Measurements from ENCODE around the gene OR2D3.
A peak's percentile ranks its signal among the peaks of the same experiment; 100 is the strongest.

OR2D3 gene

DNA sequence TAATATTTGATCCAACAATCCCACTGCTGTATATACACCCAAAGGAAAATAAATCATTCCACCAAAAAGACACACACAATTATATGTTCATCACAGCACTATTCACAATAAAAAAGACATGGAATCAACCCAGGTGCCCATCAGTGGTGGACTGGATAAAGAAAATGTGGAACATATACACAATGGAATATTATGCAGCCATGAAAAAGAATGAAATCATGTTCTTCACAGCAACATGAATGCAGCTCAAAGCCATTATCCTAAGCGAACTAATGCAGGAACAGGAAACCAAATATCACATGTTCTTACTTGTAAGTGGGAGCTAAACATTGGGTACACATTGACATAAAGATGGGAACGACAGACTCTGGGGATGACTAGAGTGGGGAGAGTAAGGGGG is 1.1 kb upstream of the OR2D3 start:
- no peak overlapping the region for H3K27ac Mint-ChIP-seq
- no peaks in the 10 kb centered on the region for H3K27me3 Mint-ChIP-seq (ENCODE audit: low read depth, poor library complexity)
- no peak overlapping the region for H3K4me3 Mint-ChIP-seq
- no peaks in the 10 kb centered on the region for H3K36me3 Mint-ChIP-seq (ENCODE audit: low read depth)
- no peak for TF ChIP-seq CTCF (IDR thresholded peaks at IDR 0.05)
- no peaks in the 10 kb centered on the region for H3K4me1 Mint-ChIP-seq
- no peak for DNase-seq
- no peaks in the 10 kb centered on the region for H3K9me3 Mint-ChIP-seq

DNA sequence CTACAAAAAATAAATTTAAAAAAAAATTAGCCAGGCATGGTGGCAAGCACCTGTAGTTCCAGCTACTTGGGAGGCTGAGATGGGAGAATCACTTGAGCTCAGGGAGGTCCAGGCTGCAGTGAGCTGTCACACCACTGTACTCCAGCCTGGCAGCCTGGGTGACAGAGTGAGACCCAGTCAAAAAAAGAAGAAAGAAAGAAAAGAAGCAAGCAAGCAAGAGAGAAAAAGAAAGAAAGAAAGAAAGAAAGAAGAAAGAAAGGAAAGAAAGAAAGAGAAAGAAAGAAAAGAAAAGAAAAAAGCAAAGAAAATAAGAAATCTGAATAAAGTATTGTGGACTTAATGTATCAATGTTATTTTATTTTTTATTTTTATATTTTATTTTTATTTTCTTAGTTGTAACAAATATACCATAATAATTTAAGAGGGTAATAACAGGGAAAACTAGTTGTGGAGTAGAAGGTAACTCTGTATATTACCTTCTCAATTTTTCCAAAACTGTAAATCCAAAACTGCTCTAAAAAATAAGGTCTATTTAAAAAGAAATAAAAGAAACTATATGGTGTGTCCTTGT is 4.3 kb downstream of the OR2D3 start:
- no peak for TF ChIP-seq CTCF (IDR thresholded peaks at IDR 0.05)
- no peak for DNase-seq
- Mint-ChIP-seq H3K4me3 (peak overlapping the region; percentile 60), H3K36me3 (ENCODE audit: low read depth) (peaks cover 5% of the 10 kb centered on the region), H3K9me3 (no peaks in the 10 kb centered on the region), H3K27ac (no peak overlapping the region), H3K27me3 (ENCODE audit: low read depth, poor library complexity) (peaks cover 6% of the 10 kb centered on the region), H3K4me1 (peaks cover 26% of the 10 kb centered on the region)

- H3K4me3 Mint-ChIP-seq: peak overlapping the region; percentile 97
- peak overlapping the region; percentile 96 for H3K27ac Mint-ChIP-seq
- peaks cover 10% of the 10 kb centered on the region for H3K36me3 Mint-ChIP-seq (ENCODE audit: low read depth)
- no peak for TF ChIP-seq CTCF (IDR thresholded peaks at IDR 0.05)
- DNase-seq: no peak
- H3K9me3 Mint-ChIP-seq: no peaks in the 10 kb centered on the region
- H3K27me3 Mint-ChIP-seq (ENCODE audit: low read depth, poor library complexity): peaks cover 6% of the 10 kb centered on the region
- H3K4me1 Mint-ChIP-seq: peaks cover 26% of the 10 kb centered on the region
These were observed 4.9 kb downstream of the OR2D3 start for GRCh38 chr11:6925636-6926207.

- Mint-ChIP-seq H3K27ac (peak within 1 kb of the TSS; percentile 96), H3K9me3 (no peaks in the 10 kb centered on the region), H3K4me1 (peaks cover 26% of the 10 kb centered on the region), H3K4me3 (peak within 1 kb of the TSS; percentile 97), H3K27me3 (ENCODE audit: low read depth, poor library complexity) (peaks cover 6% of the 10 kb centered on the region), H3K36me3 (ENCODE audit: low read depth) (peaks cover 10% of the 10 kb centered on the region)
- peak; percentile 81 for DNase-seq
- no peak for TF ChIP-seq CTCF (IDR thresholded peaks at IDR 0.05)
These were observed 5.6 kb downstream of the OR2D3 start, which contains the start of gene ZNF215 for GRCh38 chr11:6926208-6927029. TSS of gene ZNF215 (plus strand) at chr11:6926426. CDS start at chr11:6932273, 5,847 bp downstream.

DNA sequence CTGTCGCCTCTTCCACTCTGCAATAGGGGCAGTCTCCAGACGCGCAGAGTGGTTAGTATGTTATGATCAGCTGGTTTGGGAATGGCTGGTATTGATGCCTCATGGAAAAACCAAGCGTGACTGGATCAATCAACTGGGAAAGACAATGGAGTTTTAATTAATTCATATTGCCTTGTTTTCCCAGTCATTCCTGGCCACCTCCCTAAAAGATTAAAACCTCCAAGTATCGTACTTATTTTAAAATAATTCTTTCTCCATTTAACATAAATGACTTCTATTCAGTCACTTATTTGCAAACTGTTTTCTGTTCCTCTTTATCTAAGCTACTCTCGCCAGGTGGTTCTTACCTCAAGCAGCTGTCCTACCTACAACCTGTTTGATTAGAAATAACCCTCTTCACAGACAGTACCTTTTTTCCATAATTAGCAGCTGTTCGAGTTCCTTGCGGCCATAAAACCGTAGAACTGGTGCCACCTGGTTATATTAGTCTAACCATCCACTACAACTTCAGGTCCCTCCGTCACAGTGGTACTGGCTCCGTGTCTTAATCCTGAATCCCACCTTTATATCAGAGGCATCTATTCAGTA is 6.3 kb downstream of the OR2D3 start:
- Mint-ChIP-seq H3K4me1 (peaks cover 26% of the 10 kb centered on the region), H3K4me3 (peak overlapping the region; percentile 97), H3K36me3 (ENCODE audit: low read depth) (peaks cover 13% of the 10 kb centered on the region), H3K9me3 (no peaks in the 10 kb centered on the region), H3K27me3 (ENCODE audit: low read depth, poor library complexity) (peaks cover 6% of the 10 kb centered on the region), H3K27ac (no peak overlapping the region)
- TF ChIP-seq CTCF (IDR thresholded peaks at IDR 0.05): no peak
- no peak for DNase-seq
